ENCODE results near the gene FOSL1. TPM values are rescaled to one million over a fixed set of nuclear protein-coding genes. Genes with fewer than 3 reads are reported as not detected.

Gene FOSL1
- total RNA-seq, 1 donor from 2014 or later = not detected

GRCh38 chr11:65886826-65887722, 13.1 kb downstream of the FOSL1 start:
- H3K4me1 Mint-ChIP-seq (ENCODE audit: low read depth, unreplicated experiment) = peaks cover 27% of the 10 kb centered on the region
- no peak for TF ChIP-seq CTCF (IDR thresholded peaks at IDR 0.05; ENCODE audit: partially characterized antibody, unreplicated experiment)
- H3K36me3 Mint-ChIP-seq (ENCODE audit: unreplicated experiment) = no peaks in the 10 kb centered on the region
- peaks cover 26% of the 10 kb centered on the region for H3K9me3 Mint-ChIP-seq (ENCODE audit: unreplicated experiment)
- peak overlapping the region; percentile 98 for H3K27ac Mint-ChIP-seq (ENCODE audit: unreplicated experiment)
- no peak for DNase-seq
- peaks cover 18% of the 10 kb centered on the region for H3K27me3 Mint-ChIP-seq (ENCODE audit: unreplicated experiment)
- peak overlapping the region; percentile 97 for H3K4me3 Mint-ChIP-seq (ENCODE audit: unreplicated experiment)

- Mint-ChIP-seq H3K4me3 (ENCODE audit: unreplicated experiment) (peak overlapping the region; percentile 97), H3K36me3 (ENCODE audit: unreplicated experiment) (no peaks in the 10 kb centered on the region), H3K9me3 (ENCODE audit: unreplicated experiment) (peaks cover 26% of the 10 kb centered on the region), H3K27ac (ENCODE audit: unreplicated experiment) (no peak overlapping the region), H3K4me1 (ENCODE audit: low read depth, unreplicated experiment) (peaks cover 26% of the 10 kb centered on the region), H3K27me3 (ENCODE audit: unreplicated experiment) (peaks cover 18% of the 10 kb centered on the region)
- DNase-seq = no peak
- TF ChIP-seq CTCF (IDR thresholded peaks at IDR 0.05; ENCODE audit: partially characterized antibody, unreplicated experiment) = no peak
These were observed 14.2 kb downstream of the FOSL1 start for GRCh38 chr11:65885808-65886536.

- Mint-ChIP-seq H3K4me3 (ENCODE audit: unreplicated experiment) (peak overlapping the region; percentile 25), H3K27ac (ENCODE audit: unreplicated experiment) (peak overlapping the region; percentile 55), H3K27me3 (ENCODE audit: unreplicated experiment) (peaks cover 17% of the 10 kb centered on the region), H3K36me3 (ENCODE audit: unreplicated experiment) (no peaks in the 10 kb centered on the region), H3K4me1 (ENCODE audit: low read depth, unreplicated experiment) (peaks cover 25% of the 10 kb centered on the region), H3K9me3 (ENCODE audit: unreplicated experiment) (peaks cover 26% of the 10 kb centered on the region)
- no peak for TF ChIP-seq CTCF (IDR thresholded peaks at IDR 0.05; ENCODE audit: partially characterized antibody, unreplicated experiment)
- DNase-seq = no peak
These were observed 15.0 kb downstream of the FOSL1 start for GRCh38 chr11:65885231-65885630.

GRCh38 chr11:65884716-65885092, 15.5 kb downstream of the FOSL1 start:
- H3K9me3 Mint-ChIP-seq (ENCODE audit: unreplicated experiment) = peaks cover 22% of the 10 kb centered on the region
- DNase-seq = peak; percentile 88
- H3K36me3 Mint-ChIP-seq (ENCODE audit: unreplicated experiment) = no peaks in the 10 kb centered on the region
- H3K4me1 Mint-ChIP-seq (ENCODE audit: low read depth, unreplicated experiment) = peaks cover 20% of the 10 kb centered on the region
- TF ChIP-seq CTCF (IDR thresholded peaks at IDR 0.05; ENCODE audit: partially characterized antibody, unreplicated experiment) = peak; percentile 97
- peak overlapping the region; percentile 95 for H3K27ac Mint-ChIP-seq (ENCODE audit: unreplicated experiment)
- peak overlapping the region; percentile 76 for H3K4me3 Mint-ChIP-seq (ENCODE audit: unreplicated experiment)
- peaks cover 12% of the 10 kb centered on the region for H3K27me3 Mint-ChIP-seq (ENCODE audit: unreplicated experiment)

Data from glutamatergic neuron (in vitro differentiated cells).